ENCODE results near the gene FADS3.
A peak's percentile ranks its signal among the peaks of the same experiment; 100 is the strongest.
"Not testable (repeated sequence)": the region's sequence is repeated elsewhere in the genome, so short reads cannot be mapped to it uniquely, and the experiment has no call there.

The FADS3 gene

GRCh38 chr11:61897387-61898246 is 6.3 kb upstream of the FADS3 start:
- DNase-seq, result peak in 12 of 14 donors; percentile 13 to 85 (median 60)

- DNase-seq, result no peak
Observed at GRCh38 chr11:61896665-61897386, 5.5 kb upstream of the FADS3 start.

- no peak for DNase-seq
Observed at GRCh38 chr11:61895718-61896059, 4.3 kb upstream of the FADS3 start.

- DNase-seq, result no peak
Observed at GRCh38 chr11:61895046-61895717, 3.8 kb upstream of the FADS3 start.

- DNase-seq, result no peak
Observed at GRCh38 chr11:61893981-61894380, 2.6 kb upstream of the FADS3 start.

GRCh38 chr11:61892085-61892370 is 683 bp upstream of the FADS3 start:
- no peak for DNase-seq

- DNase-seq, result peak in 2 of 14 donors; percentile 27 to 74
Observed at GRCh38 chr11:61890529-61891330, 615 bp downstream of the FADS3 start.

- DNase-seq, result no peak
Observed at GRCh38 chr11:61889831-61890230, 1.5 kb downstream of the FADS3 start.

GRCh38 chr11:61888590-61888989 is 2.8 kb downstream of the FADS3 start:
- no peak for DNase-seq

- DNase-seq, result peak in 6 of 14 donors; percentile 11 to 76 (median 25)
Observed at GRCh38 chr11:61887839-61888494, 3.4 kb downstream of the FADS3 start.

- no peak for DNase-seq
Observed at GRCh38 chr11:61886643-61887042, 4.7 kb downstream of the FADS3 start.

- DNase-seq, result no peak
Observed at GRCh38 chr11:61885784-61886580, 5.4 kb downstream of the FADS3 start.

- DNase-seq, result no peak
Observed at GRCh38 chr11:61885166-61885778, 6.1 kb downstream of the FADS3 start.

GRCh38 chr11:61883947-61884346 is 7.4 kb downstream of the FADS3 start:
- no peak for DNase-seq

- no peak for DNase-seq
Observed at GRCh38 chr11:61883327-61883726, 8.0 kb downstream of the FADS3 start.

- DNase-seq, result no peak
Observed at GRCh38 chr11:61882879-61883278, 8.5 kb downstream of the FADS3 start.

GRCh38 chr11:61882267-61882666 is 9.1 kb downstream of the FADS3 start:
- not testable (repeated sequence) for DNase-seq

- no peak for DNase-seq
Observed at GRCh38 chr11:61881397-61881796, 9.9 kb downstream of the FADS3 start.

GRCh38 chr11:61880454-61880853 is 10.9 kb downstream of the FADS3 start:
- no peak for DNase-seq

GRCh38 chr11:61880031-61880430 is 11.3 kb downstream of the FADS3 start:
- peak in 3 of 14 donors; percentile 10 to 30 (median 19) for DNase-seq

- DNase-seq, result no peak
Observed at GRCh38 chr11:61879152-61879551, 12.2 kb downstream of the FADS3 start.
